Gastrocnemius medialis (tissue), 4 donors: ENCODE measurements around the gene STAM.

Experiments
- CTCF ChIP-seq, 5 experiments: fragments of 450-650 bp in 3 of 5; fragments of 200-600 bp in 2 of 5; sonication (generic) in 2 of 5; IDR thresholded peaks in 4 of 5; conservative IDR thresholded peaks in 1 of 5; 1 replicate in 4 of 5; 2 replicates in 1 of 5; pipeline ENCODE4 v1.5.1; 2016 to 2019; ENCODE audit warnings: antibody characterized with exemption in 5 of 5, mild to moderate bottlenecking in 3 of 5, moderate library complexity in 3 of 5
- POLR2A ChIP-seq, 2 donors: fragments of 450-650 bp; IDR thresholded peaks; one replicate each; pipeline ENCODE4 v1.6.1; 2017; ENCODE audit warnings: antibody characterized with exemption in 2 of 2, mild to moderate bottlenecking in 2 of 2, moderate library complexity in 2 of 2

- TF ChIP-seq CTCF (IDR thresholded peaks at IDR 0.05 in 4 of 5, conservative IDR thresholded peaks at IDR 0.05 in 1 of 5) (no peak), POLR2A (IDR thresholded peaks at IDR 0.05) (no peak)
Measured at GRCh38 chr10:17713758-17714157, 69.8 kb downstream of the STAM start.
